SJSA1 (cell line): ENCODE data around the gene TEC. TPM values are rescaled to one million over a fixed set of nuclear protein-coding genes. Genes with fewer than 3 reads are reported as not detected.

ENCODE experiments used
- DNase-seq, 2 experiments: peaks; one replicate each; pipeline ENCODE4 v3.0.0-alpha.2; 2015 to 2020; ENCODE audit warnings: low spot score in 2 of 2, low read depth in 1 of 2
- H3K27ac ChIP-seq: fragments of 250-450 bp; sonication (Bioruptor Pico); 2 replicates; pipeline ENCODE4 v1.5.1; 2020; ENCODE audit warnings: mild to moderate bottlenecking, moderate library complexity
- H3K27me3 ChIP-seq: fragments of 250-450 bp; sonication (Bioruptor Pico); replicated peaks from 2 replicates; pipeline ENCODE4 v1.5.1; 2020; ENCODE audit warnings: mild to moderate bottlenecking, moderate library complexity
- H3K36me3 ChIP-seq: fragments of 250-450 bp; sonication (Bioruptor Pico); 2 replicates; pipeline ENCODE4 v1.5.1; 2020; ENCODE audit warnings: mild to moderate bottlenecking
- H3K4me1 ChIP-seq: fragments of 250-450 bp; sonication (Bioruptor Pico); replicated peaks from 2 replicates; pipeline ENCODE4 v1.6.1; 2021; ENCODE audit warnings: mild to moderate bottlenecking
- H3K4me3 ChIP-seq: fragments of 250-450 bp; sonication (Bioruptor Pico); 2 replicates; pipeline ENCODE4 v1.5.1; 2020; ENCODE audit warnings: mild to moderate bottlenecking
- H3K9me3 ChIP-seq: fragments of 250-450 bp; sonication (Bioruptor Pico); replicated peaks from 2 replicates; pipeline ENCODE4 v1.5.1; 2020; ENCODE audit warnings: mild to moderate bottlenecking
- total RNA-seq: library from RNA; depleted of rRNA; stranded (reverse); fragments of >200 nt; shearing (Covaris generic); gene quantifications from 2 replicates; pipeline ENCODE4 v1.2.3, GENCODE V29; 2014

The TEC gene
- total RNA-seq, 1 experiment from 2014 or later = 0.05 TPM

DNA sequence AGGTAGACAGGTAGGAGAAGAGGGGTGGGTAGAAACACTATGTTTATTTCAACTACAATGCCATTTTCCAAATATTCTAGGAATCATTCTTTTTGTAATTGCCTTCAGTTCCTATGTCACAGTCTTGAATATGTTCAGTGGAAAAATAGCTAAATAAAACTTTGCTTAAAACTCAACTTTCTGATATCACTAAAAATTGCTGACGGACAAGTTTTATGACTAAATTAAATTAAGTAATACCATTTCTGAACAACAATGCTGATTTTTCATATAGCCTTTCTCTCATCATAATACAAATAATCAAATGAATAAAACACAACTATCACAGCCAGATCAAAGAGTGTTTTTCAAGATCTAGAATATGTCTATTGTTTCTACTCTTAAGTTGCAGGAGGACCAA lies 53.1 kb downstream of the TEC start:
- H3K9me3 ChIP-seq = no peaks in the 10 kb centered on the region
- no peaks in the 10 kb centered on the region for H3K4me1 ChIP-seq
- H3K27ac ChIP-seq = no peak overlapping the region
- no peak for DNase-seq
- no peaks in the 10 kb centered on the region for H3K36me3 ChIP-seq
- no peak overlapping the region for H3K4me3 ChIP-seq
- H3K27me3 ChIP-seq = no peaks in the 10 kb centered on the region

DNA sequence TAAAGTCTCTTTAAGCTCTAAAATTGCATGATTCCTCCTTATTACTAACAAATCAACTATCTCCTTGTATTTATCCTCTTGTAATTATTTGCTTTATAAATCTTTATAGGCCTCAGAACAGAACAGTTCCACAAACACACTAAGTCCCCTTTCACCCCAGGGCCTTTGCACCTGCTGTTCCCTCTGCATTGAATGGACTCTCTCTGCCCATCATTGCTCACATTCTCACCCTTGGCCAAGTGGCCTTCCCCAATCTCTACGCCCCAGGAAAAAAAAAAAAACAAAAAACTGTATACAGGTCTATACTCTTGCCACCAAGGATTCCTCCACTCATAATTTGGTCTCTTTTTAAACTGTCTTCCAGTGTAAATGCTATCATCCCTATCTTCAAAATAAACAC lies 53.7 kb downstream of the TEC start:
- Histone ChIP-seq H3K4me1 (no peaks in the 10 kb centered on the region), H3K36me3 (no peaks in the 10 kb centered on the region), H3K4me3 (no peak overlapping the region), H3K27me3 (no peaks in the 10 kb centered on the region), H3K27ac (no peak overlapping the region), H3K9me3 (no peaks in the 10 kb centered on the region)
- DNase-seq = no peak

DNA sequence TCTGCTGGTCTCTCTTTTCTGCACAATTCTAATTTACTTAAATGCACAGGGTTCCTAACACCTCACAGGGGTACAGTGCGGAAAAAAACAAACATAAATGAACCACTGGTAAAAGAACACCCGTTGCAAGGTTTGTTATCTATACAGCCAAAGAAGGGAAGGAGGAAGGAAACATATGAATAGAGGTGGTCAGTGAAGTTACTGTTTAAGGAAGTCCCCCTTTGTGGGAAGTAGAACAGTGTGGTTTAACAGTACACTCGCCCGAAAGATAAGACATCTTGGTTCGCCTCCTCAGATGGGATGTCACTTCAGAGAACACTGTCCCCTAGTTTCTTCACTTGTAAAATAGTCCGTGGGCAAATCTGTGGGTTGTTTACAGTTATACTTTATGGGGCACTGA lies 57.5 kb downstream of the TEC start:
- Histone ChIP-seq H3K4me3 (no peak overlapping the region), H3K4me1 (no peaks in the 10 kb centered on the region), H3K27ac (no peak overlapping the region), H3K9me3 (no peaks in the 10 kb centered on the region), H3K27me3 (no peaks in the 10 kb centered on the region), H3K36me3 (no peaks in the 10 kb centered on the region)
- DNase-seq = no peak

DNA sequence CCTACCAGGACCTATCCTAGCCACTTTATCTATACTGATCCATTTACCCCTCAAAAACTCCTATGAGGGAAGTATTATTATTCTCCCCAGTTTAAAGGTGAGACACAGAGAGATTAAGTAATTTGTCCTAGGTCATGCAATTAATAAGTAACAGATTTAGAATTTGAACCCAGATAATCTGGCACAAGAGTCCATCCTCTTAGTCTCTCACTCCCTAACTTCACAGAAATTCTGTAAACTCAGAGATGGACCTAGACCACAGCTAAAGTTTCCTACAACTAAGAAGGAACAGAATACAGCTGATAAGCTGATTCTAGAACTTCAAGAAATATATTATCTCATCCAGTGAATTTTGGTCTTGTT lies 58.7 kb downstream of the TEC start:
- no peak overlapping the region for H3K4me3 ChIP-seq
- DNase-seq = no peak
- H3K9me3 ChIP-seq = no peaks in the 10 kb centered on the region
- H3K27ac ChIP-seq = no peak overlapping the region
- no peaks in the 10 kb centered on the region for H3K27me3 ChIP-seq
- H3K4me1 ChIP-seq = no peaks in the 10 kb centered on the region
- no peaks in the 10 kb centered on the region for H3K36me3 ChIP-seq

DNA sequence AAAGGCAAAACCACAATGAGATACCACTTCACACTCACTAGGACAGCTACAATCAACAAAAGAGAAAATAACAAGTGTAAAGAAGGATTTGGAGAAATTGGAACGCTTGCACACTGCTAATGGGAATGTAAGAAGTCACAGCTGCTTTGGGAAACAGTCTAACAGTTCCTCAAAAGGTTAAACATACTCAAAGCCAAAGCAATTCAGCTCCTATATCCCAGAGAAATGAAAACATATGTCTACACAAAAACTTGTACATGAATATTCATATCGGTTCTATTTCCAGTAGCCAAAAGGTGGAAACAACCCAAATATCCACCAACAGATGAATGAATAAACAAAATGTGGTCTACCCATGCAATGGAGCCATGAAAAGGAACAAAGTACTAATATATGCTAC lies 64.0 kb downstream of the TEC start:
- DNase-seq = no peak
- no peaks in the 10 kb centered on the region for H3K9me3 ChIP-seq
- H3K36me3 ChIP-seq = no peaks in the 10 kb centered on the region
- H3K4me3 ChIP-seq = no peak overlapping the region
- H3K27ac ChIP-seq = no peak overlapping the region
- H3K27me3 ChIP-seq = no peaks in the 10 kb centered on the region
- no peaks in the 10 kb centered on the region for H3K4me1 ChIP-seq

DNA sequence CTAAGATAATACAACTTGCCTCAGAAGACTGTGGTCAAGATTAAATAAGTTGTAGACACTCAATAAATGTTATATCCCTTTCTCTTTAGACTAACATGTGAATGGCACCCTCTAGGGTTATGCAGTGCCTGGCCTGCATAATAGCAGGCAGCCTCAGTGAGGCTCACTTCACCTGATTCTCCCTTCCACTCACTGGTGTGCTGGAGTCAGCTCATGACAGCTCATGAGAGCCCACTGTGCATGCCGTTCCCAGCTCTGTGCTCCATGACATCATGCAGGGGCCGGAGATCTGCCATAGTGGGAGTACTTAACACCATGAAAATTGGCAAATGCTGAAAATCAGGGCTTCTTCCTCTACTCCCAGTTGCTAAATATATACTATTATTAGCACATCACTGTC lies 64.5 kb downstream of the TEC start:
- Histone ChIP-seq H3K27me3 (no peaks in the 10 kb centered on the region), H3K27ac (no peak overlapping the region), H3K4me3 (no peak overlapping the region), H3K36me3 (no peaks in the 10 kb centered on the region), H3K4me1 (no peaks in the 10 kb centered on the region), H3K9me3 (no peaks in the 10 kb centered on the region)
- no peak for DNase-seq

DNA sequence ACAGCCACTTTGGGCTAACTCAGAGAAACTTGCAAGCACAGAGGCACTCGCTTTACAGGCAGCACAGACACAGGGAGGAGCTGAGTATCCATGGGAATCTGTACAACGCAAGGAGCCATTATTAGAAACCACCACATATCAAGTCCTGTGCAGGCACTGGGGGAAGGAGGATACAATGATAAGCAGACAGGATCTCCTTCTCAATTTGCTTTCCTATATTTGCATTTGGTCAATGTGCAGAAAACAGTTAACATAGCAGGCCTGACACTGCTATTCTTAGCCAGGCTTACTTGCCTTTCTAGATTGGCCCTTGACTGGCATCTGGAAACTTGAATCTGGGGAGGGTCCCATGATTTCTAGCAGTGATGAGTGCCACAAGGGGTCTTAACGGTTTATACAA lies 65.8 kb downstream of the TEC start:
- no peak overlapping the region for H3K27ac ChIP-seq
- no peak for DNase-seq
- no peaks in the 10 kb centered on the region for H3K4me1 ChIP-seq
- H3K27me3 ChIP-seq = no peaks in the 10 kb centered on the region
- no peaks in the 10 kb centered on the region for H3K36me3 ChIP-seq
- H3K4me3 ChIP-seq = no peak overlapping the region
- no peaks in the 10 kb centered on the region for H3K9me3 ChIP-seq

DNA sequence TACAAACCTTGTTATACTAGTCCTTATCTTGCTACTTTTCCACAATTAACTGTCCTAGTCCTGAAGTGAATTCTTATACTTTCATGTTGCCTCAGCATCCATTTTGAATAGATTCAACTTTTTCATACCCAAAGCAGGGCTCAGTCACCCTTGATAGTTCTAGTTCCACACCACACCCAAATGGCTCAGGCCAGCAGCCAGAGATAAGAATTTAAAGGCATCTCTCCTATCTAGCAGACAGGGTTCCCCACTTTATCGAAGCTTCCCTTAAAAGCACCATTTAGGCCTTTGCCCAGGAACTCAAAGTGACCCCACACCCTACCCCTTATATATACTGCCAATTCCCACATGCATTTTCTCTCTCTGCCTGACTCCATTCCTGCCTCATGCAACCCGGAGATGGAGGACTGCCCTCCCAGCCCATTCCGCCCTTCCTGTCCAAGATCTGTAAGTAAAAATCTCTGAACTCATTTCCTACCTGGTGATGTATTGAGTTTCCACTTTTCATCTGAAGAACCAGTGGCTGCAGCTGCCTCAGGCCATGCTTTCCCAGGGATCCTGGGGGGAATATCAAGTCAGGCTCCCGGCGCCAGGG lies 71.9 kb downstream of the TEC start:
- Histone ChIP-seq H3K9me3 (no peaks in the 10 kb centered on the region), H3K4me3 (no peak overlapping the region), H3K27ac (no peak overlapping the region), H3K4me1 (no peaks in the 10 kb centered on the region), H3K27me3 (no peaks in the 10 kb centered on the region), H3K36me3 (no peaks in the 10 kb centered on the region)
- DNase-seq = no peak

DNA sequence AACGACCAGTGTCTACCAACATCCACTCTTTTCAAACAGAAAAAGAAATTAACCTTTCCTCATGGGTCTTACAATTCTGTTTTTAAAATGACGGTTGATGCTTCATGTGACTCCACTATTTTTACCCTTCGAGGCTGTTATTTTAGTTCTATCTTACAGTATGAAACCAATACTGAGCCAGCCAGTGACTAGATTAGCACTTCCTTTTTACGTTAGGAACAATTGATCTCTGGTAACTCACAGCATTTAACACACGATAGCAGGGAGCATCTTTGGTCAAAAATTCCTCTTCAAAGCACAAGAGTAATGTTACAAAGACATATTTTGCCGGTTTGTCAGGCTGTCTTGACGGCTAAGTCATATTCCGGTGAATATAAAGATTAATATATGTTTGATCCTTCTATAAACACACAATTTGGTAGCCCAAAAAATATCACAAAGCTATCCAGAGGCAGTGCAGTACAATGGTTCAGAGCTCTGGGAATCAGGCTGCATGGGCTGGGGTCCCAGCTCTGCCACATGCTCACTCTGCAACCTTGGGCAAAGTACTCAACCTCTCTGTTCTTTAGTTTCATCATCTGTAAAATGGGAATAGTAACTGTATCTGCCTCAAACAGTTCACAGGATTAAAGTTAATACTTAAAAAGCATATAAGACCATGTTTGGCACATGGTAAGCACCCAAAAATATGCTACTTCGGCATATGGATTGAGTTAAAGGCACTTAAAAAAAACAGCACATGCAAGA lies 72.7 kb downstream of the TEC start:
- H3K4me1 ChIP-seq = no peaks in the 10 kb centered on the region
- H3K4me3 ChIP-seq = no peak overlapping the region
- DNase-seq = no peak
- H3K27me3 ChIP-seq = no peaks in the 10 kb centered on the region
- no peaks in the 10 kb centered on the region for H3K36me3 ChIP-seq
- H3K27ac ChIP-seq = no peak overlapping the region
- H3K9me3 ChIP-seq = no peaks in the 10 kb centered on the region

DNA sequence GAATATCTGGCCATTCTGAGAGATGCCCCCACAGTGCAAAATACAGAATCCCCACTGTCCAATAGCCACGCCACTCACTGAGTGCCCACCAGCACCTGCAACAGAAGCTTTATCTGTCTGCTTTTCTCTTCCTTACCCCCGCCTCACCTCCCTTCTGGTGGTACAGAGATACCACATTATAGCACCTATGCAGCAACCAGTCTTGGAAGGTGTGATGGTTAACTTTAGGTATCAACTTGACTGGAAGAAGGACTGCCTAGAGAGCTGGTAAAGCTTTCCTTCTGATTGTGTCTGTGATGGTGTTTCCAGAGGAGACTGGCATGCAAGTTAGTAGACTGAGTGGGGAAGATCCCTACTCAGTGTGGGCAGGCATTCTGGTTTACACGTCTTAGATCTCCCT lies 73.8 kb downstream of the TEC start:
- H3K9me3 ChIP-seq = no peaks in the 10 kb centered on the region
- H3K27me3 ChIP-seq = no peaks in the 10 kb centered on the region
- H3K4me3 ChIP-seq = no peak overlapping the region
- no peak overlapping the region for H3K27ac ChIP-seq
- no peak for DNase-seq
- no peaks in the 10 kb centered on the region for H3K4me1 ChIP-seq
- H3K36me3 ChIP-seq = no peaks in the 10 kb centered on the region

DNA sequence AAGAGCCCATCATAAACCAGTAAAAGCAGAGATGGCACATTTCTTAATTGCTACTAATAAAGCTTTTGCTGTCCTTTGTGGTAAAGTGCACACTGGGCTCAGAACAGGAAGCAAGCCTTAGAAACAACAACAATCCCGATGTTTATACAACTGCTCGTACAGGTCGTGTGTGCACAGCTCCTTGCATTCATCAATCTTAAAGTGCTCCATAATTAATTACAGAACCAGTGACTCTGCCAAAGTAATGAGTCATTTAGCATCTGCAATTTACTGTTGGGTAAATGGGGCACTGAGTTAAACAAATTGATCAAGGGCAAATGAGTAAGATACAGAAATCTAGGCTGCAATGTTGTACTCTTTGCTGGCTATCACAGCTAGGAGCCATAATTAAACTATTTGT lies 74.3 kb downstream of the TEC start:
- Histone ChIP-seq H3K4me3 (no peak overlapping the region), H3K4me1 (no peaks in the 10 kb centered on the region), H3K36me3 (no peaks in the 10 kb centered on the region), H3K27me3 (no peaks in the 10 kb centered on the region), H3K9me3 (no peaks in the 10 kb centered on the region), H3K27ac (no peak overlapping the region)
- DNase-seq = no peak

DNA sequence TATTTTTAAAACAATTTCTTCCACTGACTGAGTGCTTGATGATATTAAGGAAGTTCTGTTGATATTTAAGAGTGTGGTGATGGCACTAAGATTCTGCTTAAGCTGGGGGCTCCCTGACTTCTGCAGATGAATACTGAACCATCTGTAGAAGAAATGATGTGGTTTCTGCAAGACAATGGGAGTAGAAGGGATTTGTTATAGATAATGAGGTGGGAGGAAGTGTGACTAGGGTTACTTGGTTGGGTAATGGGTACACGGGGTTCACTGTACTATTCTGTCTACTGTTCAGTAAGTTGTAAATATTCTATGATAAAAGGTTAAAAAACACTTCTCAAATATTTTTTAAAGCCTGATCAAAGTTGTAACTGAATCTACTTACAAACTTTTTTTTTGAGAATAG lies 74.7 kb downstream of the TEC start:
- no peak for DNase-seq
- H3K9me3 ChIP-seq = no peaks in the 10 kb centered on the region
- H3K4me1 ChIP-seq = no peaks in the 10 kb centered on the region
- no peak overlapping the region for H3K27ac ChIP-seq
- no peaks in the 10 kb centered on the region for H3K27me3 ChIP-seq
- no peak overlapping the region for H3K4me3 ChIP-seq
- H3K36me3 ChIP-seq = no peaks in the 10 kb centered on the region

DNA sequence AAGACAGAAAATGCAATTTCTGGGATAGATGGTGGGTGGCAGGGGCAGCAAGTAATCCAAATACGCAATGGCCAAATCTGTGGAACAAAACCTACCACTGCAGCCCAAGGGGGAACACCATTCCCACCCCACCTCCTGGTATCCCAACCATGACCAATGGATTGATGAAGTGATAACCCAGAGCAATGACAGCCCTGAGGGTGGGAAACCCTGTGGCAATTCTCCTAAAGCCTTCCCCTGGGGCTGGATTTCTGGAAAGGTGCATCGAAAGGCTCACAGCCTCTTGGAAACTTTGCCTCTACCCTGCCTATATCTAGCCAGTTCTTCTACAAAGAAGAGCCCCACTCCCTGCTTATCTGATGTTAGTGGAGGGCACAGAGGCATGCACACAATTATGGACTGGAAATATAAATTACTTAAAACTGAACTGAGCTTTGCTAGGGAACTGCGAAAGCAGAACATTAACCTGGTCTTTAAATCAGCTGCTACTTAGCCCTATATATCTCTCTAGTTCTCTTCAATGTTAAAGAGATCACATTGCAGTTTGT lies 75.6 kb downstream of the TEC start:
- Histone ChIP-seq H3K36me3 (no peaks in the 10 kb centered on the region), H3K27me3 (no peaks in the 10 kb centered on the region), H3K9me3 (no peaks in the 10 kb centered on the region), H3K4me3 (no peak overlapping the region), H3K4me1 (no peaks in the 10 kb centered on the region), H3K27ac (no peak overlapping the region)
- DNase-seq = no peak

DNA sequence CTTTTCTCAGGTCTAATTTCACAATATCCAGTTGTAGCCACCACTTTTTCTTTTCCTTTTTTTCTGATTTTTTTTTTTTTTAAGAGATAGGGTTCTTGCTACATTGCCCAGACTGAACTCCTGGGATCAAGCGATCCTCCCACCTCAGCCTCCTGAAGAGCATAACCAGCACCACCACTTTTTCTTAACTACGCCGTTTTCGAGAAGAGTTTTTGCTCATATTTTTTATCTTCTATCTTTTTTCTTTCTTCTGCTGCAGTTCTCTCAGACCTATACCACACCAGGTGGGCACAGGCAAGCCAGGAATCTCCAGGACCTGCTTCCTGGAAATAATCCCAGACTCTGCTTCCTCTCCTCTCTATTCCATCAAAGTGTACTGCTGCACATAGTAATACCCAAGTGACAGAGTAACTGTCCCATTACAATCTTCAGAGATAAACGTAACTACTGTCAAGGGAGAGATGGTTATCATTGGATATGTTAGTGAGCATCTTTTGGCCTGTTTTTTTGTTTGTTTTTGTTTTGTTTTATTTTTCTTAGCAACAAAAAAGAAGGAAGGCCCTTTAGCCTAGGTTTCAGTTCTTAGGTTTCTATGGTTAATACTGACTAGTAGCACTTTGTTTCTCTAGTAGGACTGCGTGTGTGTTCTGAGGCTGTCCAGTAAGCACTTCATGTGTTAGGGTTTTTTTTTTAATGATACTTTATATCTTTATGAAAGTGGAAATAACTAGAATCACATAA lies 76.4 kb downstream of the TEC start:
- H3K4me1 ChIP-seq = no peaks in the 10 kb centered on the region
- H3K27me3 ChIP-seq = no peaks in the 10 kb centered on the region
- H3K36me3 ChIP-seq = no peaks in the 10 kb centered on the region
- H3K27ac ChIP-seq = no peak overlapping the region
- H3K4me3 ChIP-seq = no peak overlapping the region
- no peak for DNase-seq
- no peaks in the 10 kb centered on the region for H3K9me3 ChIP-seq
